Endothelial cell of umbilical vein (primary cell): ENCODE measurements around the gene PIEZO2. TPM values are rescaled to one million over a fixed set of nuclear protein-coding genes. Genes with fewer than 3 reads are reported as not detected.

Experiments used
- BruUV-seq: library from RNA; stranded (reverse); fragments of 400-500 nt; replicated peaks from 2 replicates; lab custom pipeline; 2021; lab: Mats Ljungman, UMichigan
- CTCF ChIA-PET: fragments of 300-600, 350-600 bp; sonication (Branson Sonifier 250); formaldehyde crosslinking; loops from one replicate; lab custom pipeline; 2021; ENCODE audit warnings: antibody characterized with exemption, inconsistent platforms; lab: Charles Lee
- POLR2A ChIA-PET: fragments of 300-600, 350-600 bp; sonication (Branson Sonifier 250); formaldehyde crosslinking; loops from one replicate; lab custom pipeline; 2021; ENCODE audit warnings: antibody characterized with exemption, inconsistent platforms; lab: Charles Lee
- DNase-seq: peaks from one replicate; pipeline ENCODE4 v3.0.0-alpha.2; 2011; ENCODE audit warnings: low read depth, low spot score
- FAIRE-seq: peaks from 2 replicates; lab custom pipeline; 2011; peaks lifted over from hg19 to GRCh38; lab: Jason Lieb, UNC
- H2AFZ ChIP-seq: 2 replicates; pipeline ENCODE4 v1.6.0; 2012; ENCODE audit warnings: low read depth, low read length, control low read depth, inconsistent platforms
- H3K27ac ChIP-seq: 2 replicates; pipeline ENCODE4 v1.5.1; 2011; ENCODE audit warnings: low read depth, mild to moderate bottlenecking, control low read depth, low read length, moderate library complexity; ENCODE audit not compliant: insufficient read depth
- H3K27me3 ChIP-seq, 2 experiments: 2 replicates each; pipeline versions ENCODE4 v1.6.0 to v1.6.1; 2011; ENCODE audit warnings: low read length in 2 of 2, mixed read lengths in 1 of 2; ENCODE audit not compliant: control insufficient read depth in 2 of 2, insufficient read depth in 2 of 2
- H3K36me3 ChIP-seq, 2 experiments: 2 replicates in 1 of 2; 3 replicates in 1 of 2; pipeline ENCODE4 v1.5.1; 2011; ENCODE audit warnings: low read length in 2 of 2, mild to moderate bottlenecking in 1 of 2, moderate library complexity in 1 of 2; ENCODE audit not compliant: control insufficient read depth in 2 of 2, insufficient read depth in 2 of 2; ENCODE audit errors: extremely low read depth in 1 of 2
- H3K4me1 ChIP-seq: 3 replicates; pipeline ENCODE4 v1.5.1; 2011; ENCODE audit warnings: mild to moderate bottlenecking, low read length; ENCODE audit not compliant: control insufficient read depth, insufficient read depth; ENCODE audit errors: extremely low read depth
- H3K4me2 ChIP-seq: 2 replicates; pipeline ENCODE4 v1.6.1; 2011; ENCODE audit warnings: low read length, control low read depth, mixed read lengths; ENCODE audit not compliant: insufficient read depth
- H3K4me3 ChIP-seq, 3 experiments: fragments of 200-600 bp in 1 of 3; sonication (generic), shearing (Covaris generic) in 1 of 3; replicated peaks in 1 of 3; 2 replicates each; pipeline ENCODE4 v1.5.1; 2011 to 2016; ENCODE audit warnings: control low read depth in 3 of 3, low read length in 3 of 3, mild to moderate bottlenecking in 2 of 3, inconsistent platforms in 1 of 3, low read depth in 1 of 3, moderate library complexity in 1 of 3; ENCODE audit not compliant: insufficient read depth in 1 of 3
- H3K79me2 ChIP-seq: 2 replicates; pipeline ENCODE4 v1.6.0; 2012; ENCODE audit warnings: low read length, inconsistent platforms; ENCODE audit not compliant: control insufficient read depth, insufficient read depth
- H3K9ac ChIP-seq: replicated peaks from 2 replicates; pipeline ENCODE3; 2011; ENCODE audit warnings: low read length, control low read depth; ENCODE audit not compliant: insufficient read depth; ENCODE audit errors: extremely low read depth
- H3K9me1 ChIP-seq: replicated peaks from 3 replicates; pipeline ENCODE4 v1.6.0; 2011; ENCODE audit warnings: mild to moderate bottlenecking, low read length; ENCODE audit not compliant: control insufficient read depth, insufficient read depth; ENCODE audit errors: extremely low read depth
- H3K9me3 ChIP-seq: replicated peaks from 2 replicates; pipeline ENCODE4 v1.5.1; 2012; ENCODE audit warnings: low read length, inconsistent platforms; ENCODE audit not compliant: control insufficient read depth, insufficient read depth
- H4K20me1 ChIP-seq: replicated peaks from 2 replicates; pipeline ENCODE3; 2011; ENCODE audit warnings: mild to moderate bottlenecking, low read length; ENCODE audit not compliant: control insufficient read depth, insufficient read depth; ENCODE audit errors: extremely low read depth
- CTCF ChIP-seq, 2 donors: IDR thresholded peaks; 1 replicate in 1 of 2; 2 replicates in 1 of 2; pipeline ENCODE4 v1.5.1; 2011; ENCODE audit warnings: low read length in 2 of 2, mild to moderate bottlenecking in 2 of 2, moderate library complexity in 2 of 2, control low read depth in 1 of 2, inconsistent platforms in 1 of 2, low read depth in 1 of 2; ENCODE audit not compliant: insufficient read depth in 1 of 2; ENCODE audit errors: extremely low read depth in 1 of 2
- EZH2 ChIP-seq: IDR thresholded peaks from 2 replicates; pipeline ENCODE4 v1.6.1; 2012; ENCODE audit warnings: borderline replicate concordance, low read depth, mild to moderate bottlenecking, moderate library complexity, low read length, inconsistent platforms; ENCODE audit not compliant: severe bottlenecking
- FOS ChIP-seq: IDR thresholded peaks from 2 replicates; pipeline ENCODE4 v1.6.1; 2011; ENCODE audit warnings: mild to moderate bottlenecking, low read length, moderate library complexity, borderline replicate concordance; ENCODE audit not compliant: insufficient read depth
- GATA2 ChIP-seq: IDR thresholded peaks from 2 replicates; pipeline ENCODE4 v1.7.0; 2011; ENCODE audit warnings: low read depth, mild to moderate bottlenecking, moderate library complexity, mixed read lengths, low read length; ENCODE audit not compliant: insufficient read length, insufficient read depth
- JUN ChIP-seq: IDR thresholded peaks from 2 replicates; pipeline ENCODE4 v1.6.1; 2011; ENCODE audit warnings: borderline replicate concordance, low read depth; ENCODE audit not compliant: insufficient read length, insufficient read depth
- MAX ChIP-seq: IDR thresholded peaks from 2 replicates; pipeline ENCODE4 v1.6.1; 2011; ENCODE audit not compliant: insufficient read depth, insufficient read length
- MYC ChIP-seq: IDR thresholded peaks from one replicate; pipeline ENCODE4 v1.6.1; 2011; ENCODE audit warnings: mild to moderate bottlenecking, low read depth, low read length
- POLR2A ChIP-seq: IDR thresholded peaks from 2 replicates; pipeline ENCODE4 v1.6.1; 2012; ENCODE audit warnings: low read depth, mild to moderate bottlenecking, control low read depth, low read length
- POLR2AphosphoS5 ChIP-seq: IDR thresholded peaks from 2 replicates; pipeline ENCODE4 v1.6.1; 2012; ENCODE audit warnings: low read depth, mild to moderate bottlenecking, control low read depth, low read length, moderate library complexity; ENCODE audit not compliant: insufficient read depth
- dilution Hi-C: fragments of 300-500 bp; cut with MboI; formaldehyde crosslinking; loops from one replicate; pipeline ENCODE4 v1.15.0; 2019; ENCODE audit warnings: low sequenced_read_pairs; ENCODE audit not compliant: extremely low pct_ligation_motif_present
- intact Hi-C: fragments of 100-400 bp; cut with micrococcal nuclease; formaldehyde crosslinking; loops from one replicate; pipeline ENCODE4 v1.10.0; 2022
- polyA plus RNA-seq, 4 experiments: library from polyadenylated mRNA; depleted of rRNA in 3 of 4; stranded (reverse) in 3 of 4; unstranded in 1 of 4; fragments of >200 nt; gene quantifications; 2 replicates each; pipeline versions ENCODE4 v1.2.1 to v1.2.3, GENCODE V29; 2011 to 2012; ENCODE audit warnings: missing spikeins in 1 of 4
- total RNA-seq: library from RNA; stranded (reverse); gene quantifications from 2 replicates; pipeline ENCODE4 v1.2.3, GENCODE V29; 2021

PIEZO2 gene
- total and polyA plus RNA-seq, 2 donors (not counting 3 experiments of a cell fraction or from before 2014, with no cell fraction given) = 1.7 to 11.2 TPM

- H3K27ac ChIP-seq = no peak overlapping the region
- BruUV-seq = no TSS peak
- H3K79me2 ChIP-seq = no peaks in the 10 kb centered on the region
- no peaks in the 10 kb centered on the region for H3K9me1 ChIP-seq
- no peak overlapping the region for H3K4me3 ChIP-seq
- no peak for TF ChIP-seq FOS
- no peak for TF ChIP-seq POLR2A
- TF ChIP-seq MAX = no peak
- no peak for TF ChIP-seq CTCF (IDR thresholded peaks at IDR 0.05; ENCODE audit: extremely low read depth in 1 of 2, insufficient read depth in 1 of 2, low read depth in 1 of 2, low read length in 2 of 2)
- no peak for TF ChIP-seq POLR2AphosphoS5
- TF ChIP-seq JUN = no peak
- no peak for TF ChIP-seq GATA2
- no peak for TF ChIP-seq EZH2
- TF ChIP-seq MYC = no peak
- no peaks in the 10 kb centered on the region for H3K36me3 ChIP-seq
- FAIRE-seq = no peak
- no peaks in the 10 kb centered on the region for H3K9me3 ChIP-seq
- H3K27me3 ChIP-seq = no peaks in the 10 kb centered on the region
- intact Hi-C loops = loop anchor here (5.0 kb wide), 1 partner anchor 492 kb away; no protein-coding TSS in a partner anchor
- H4K20me1 ChIP-seq = no peaks in the 10 kb centered on the region
- no peak overlapping the region for H2AFZ ChIP-seq
- DNase-seq = no peak
- ChIA-PET CTCF (interaction anchor here (1.9 to 2.6 kb wide), 2 partner anchors 100 to 101 kb away, joined by 4 to 11 read pairs; no protein-coding TSS in a partner anchor), POLR2A (no interaction called here)
- H3K4me1 ChIP-seq = no peaks in the 10 kb centered on the region
- no peak overlapping the region for H3K9ac ChIP-seq
- dilution Hi-C loops = no loop called here
- H3K4me2 ChIP-seq = no peak overlapping the region
Observed at GRCh38 chr18:10660179-10660884, 489.0 kb downstream of the PIEZO2 start.
